ENCODE measurements around the gene HDAC4.

DNA sequence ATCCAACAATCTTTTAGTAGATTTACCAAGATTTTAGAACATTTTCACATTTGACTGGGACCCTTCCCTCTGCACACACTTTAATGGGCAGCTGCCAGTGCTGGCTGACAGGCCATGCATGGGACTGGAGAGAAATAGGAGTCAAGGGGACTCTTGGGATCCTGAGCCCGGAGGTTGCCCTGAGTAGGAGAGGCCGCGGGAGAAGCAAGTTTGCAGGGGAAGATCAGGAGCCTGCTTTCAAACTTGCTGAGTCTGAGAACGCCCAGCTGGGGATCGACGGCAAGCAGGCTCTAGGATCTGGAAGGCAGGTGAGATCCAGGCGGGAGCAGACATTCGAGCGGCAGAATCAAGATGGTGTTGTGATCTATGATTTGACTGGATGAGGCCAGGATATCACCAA, 186.1 kb downstream of the HDAC4 start:
- no peak for TF ChIP-seq EZH2phosphoT487 (conservative IDR thresholded peaks at IDR 0.05; ENCODE audit: low read length)
- TF ChIP-seq, protein P1, sequence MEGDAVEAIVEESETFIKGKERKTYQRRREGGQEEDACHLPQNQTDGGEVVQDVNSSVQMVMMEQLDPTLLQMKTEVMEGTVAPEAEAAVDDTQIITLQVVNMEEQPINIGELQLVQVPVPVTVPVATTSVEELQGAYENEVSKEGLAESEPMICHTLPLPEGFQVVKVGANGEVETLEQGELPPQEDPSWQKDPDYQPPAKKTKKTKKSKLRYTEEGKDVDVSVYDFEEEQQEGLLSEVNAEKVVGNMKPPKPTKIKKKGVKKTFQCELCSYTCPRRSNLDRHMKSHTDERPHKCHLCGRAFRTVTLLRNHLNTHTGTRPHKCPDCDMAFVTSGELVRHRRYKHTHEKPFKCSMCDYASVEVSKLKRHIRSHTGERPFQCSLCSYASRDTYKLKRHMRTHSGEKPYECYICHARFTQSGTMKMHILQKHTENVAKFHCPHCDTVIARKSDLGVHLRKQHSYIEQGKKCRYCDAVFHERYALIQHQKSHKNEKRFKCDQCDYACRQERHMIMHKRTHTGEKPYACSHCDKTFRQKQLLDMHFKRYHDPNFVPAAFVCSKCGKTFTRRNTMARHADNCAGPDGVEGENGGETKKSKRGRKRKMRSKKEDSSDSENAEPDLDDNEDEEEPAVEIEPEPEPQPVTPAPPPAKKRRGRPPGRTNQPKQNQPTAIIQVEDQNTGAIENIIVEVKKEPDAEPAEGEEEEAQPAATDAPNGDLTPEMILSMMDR (IDR thresholded peaks at IDR 0.05; ENCODE audit: insufficient read depth, low read length, poor library complexity, severe bottlenecking), result no peak
